GM19240 (cell line): ENCODE data around the gene TGM2.

Source experiments
- DNase-seq: peaks from one replicate; pipeline ENCODE4 v3.0.0; 2011; ENCODE audit warnings: low spot score; ENCODE audit not compliant: insufficient read length

The TGM2 gene

GRCh38 chr20:38162149-38162548, 2.9 kb downstream of the TGM2 start:
- no peak for DNase-seq

- DNase-seq = no peak
These were observed 3.7 kb downstream of the TGM2 start for GRCh38 chr20:38161412-38161774.

GRCh38 chr20:38159957-38160756, 4.9 kb downstream of the TGM2 start:
- DNase-seq = no peak

GRCh38 chr20:38159566-38159956, 5.5 kb downstream of the TGM2 start:
- DNase-seq = no peak

GRCh38 chr20:38158701-38159351, 6.2 kb downstream of the TGM2 start:
- no peak for DNase-seq

- no peak for DNase-seq
These were observed 7.2 kb downstream of the TGM2 start for GRCh38 chr20:38157635-38158495.

GRCh38 chr20:38156888-38157634, 8.0 kb downstream of the TGM2 start:
- no peak for DNase-seq

GRCh38 chr20:38156280-38156679, 8.8 kb downstream of the TGM2 start:
- DNase-seq = no peak

GRCh38 chr20:38155811-38156210, 9.3 kb downstream of the TGM2 start:
- DNase-seq = no peak

- DNase-seq = no peak
These were observed 11.7 kb downstream of the TGM2 start for GRCh38 chr20:38153401-38153800.

GRCh38 chr20:38152621-38153221, 12.3 kb downstream of the TGM2 start:
- DNase-seq = peak; percentile 57

GRCh38 chr20:38152175-38152620, 12.9 kb downstream of the TGM2 start:
- DNase-seq = peak; percentile 77

- no peak for DNase-seq
These were observed 13.6 kb downstream of the TGM2 start for GRCh38 chr20:38151455-38151854.

GRCh38 chr20:38150335-38151170, 14.5 kb downstream of the TGM2 start:
- DNase-seq = no peak

- no peak for DNase-seq
These were observed 16.6 kb downstream of the TGM2 start for GRCh38 chr20:38148328-38149102.

- DNase-seq = no peak
These were observed 17.3 kb downstream of the TGM2 start for GRCh38 chr20:38147751-38148150.

GRCh38 chr20:38147163-38147562, 17.9 kb downstream of the TGM2 start:
- no peak for DNase-seq

- no peak for DNase-seq
These were observed 18.4 kb downstream of the TGM2 start for GRCh38 chr20:38146628-38147027.

GRCh38 chr20:38146156-38146555, 18.9 kb downstream of the TGM2 start:
- DNase-seq = no peak
